GM23338 (cell line): Measurements from ENCODE around the gene NTN3. TPM values are rescaled to one million over a fixed set of nuclear protein-coding genes. Genes with fewer than 3 reads are reported as not detected.

Experiments used
- ATAC-seq: fragments of 200-7000 bp; cut with Tn5 transposase; 3 replicates; pipeline ENCODE4 v1.9.1; 2020
- DNase-seq: peaks from one replicate; pipeline ENCODE4 v3.0.0-alpha.2; 2015; ENCODE audit warnings: low spot score
- H2AFZ ChIP-seq: fragments of 200-600 bp; sonication (generic); 2 replicates; pipeline ENCODE4 v1.8.0; 2016; ENCODE audit warnings: antibody characterized with exemption, mild to moderate bottlenecking, moderate library complexity
- H3F3A ChIP-seq: fragments of 200-600 bp; sonication (generic); replicated peaks from 2 replicates; pipeline ENCODE4 v1.8.0; 2017; ENCODE audit warnings: antibody characterized with exemption, mixed run types, low read depth
- H3K27ac ChIP-seq: fragments of 200-600 bp; sonication (generic); 2 replicates; pipeline ENCODE4 v1.6.1; 2016; ENCODE audit warnings: low read depth
- H3K27me3 ChIP-seq: fragments of 200-600 bp; sonication (generic); 2 replicates; pipeline ENCODE4 v1.8.0; 2016; ENCODE audit warnings: mild to moderate bottlenecking, mixed run types, moderate library complexity; ENCODE audit not compliant: insufficient read depth
- H3K36me3 ChIP-seq: fragments of 200-600 bp; sonication (generic); 2 replicates; pipeline ENCODE4 v1.8.0; 2016; ENCODE audit warnings: mild to moderate bottlenecking; ENCODE audit not compliant: insufficient read depth
- H3K4me1 ChIP-seq: fragments of 200-600 bp; sonication (generic); 2 replicates; pipeline ENCODE4 v1.8.0; 2016; ENCODE audit warnings: mild to moderate bottlenecking, moderate library complexity; ENCODE audit not compliant: insufficient read depth
- H3K4me2 ChIP-seq: fragments of 200-600 bp; sonication (generic); 2 replicates; pipeline ENCODE4 v1.7.1; 2017; ENCODE audit warnings: mixed run types
- H3K4me3 ChIP-seq: fragments of 200-600 bp; sonication (generic); 2 replicates; pipeline ENCODE4 v1.6.1; 2016; ENCODE audit warnings: mixed run types
- H3K79me2 ChIP-seq: fragments of 200-600 bp; sonication (generic); replicated peaks from 2 replicates; pipeline ENCODE4 v1.8.0; 2017; ENCODE audit warnings: mild to moderate bottlenecking; ENCODE audit not compliant: insufficient read depth
- H3K9me2 ChIP-seq: fragments of 200-600 bp; sonication (generic); 2 replicates; pipeline ENCODE4 v1.8.0; 2017; ENCODE audit not compliant: insufficient read depth
- H4K20me1 ChIP-seq: fragments of 200-600 bp; sonication (generic); replicated peaks from 2 replicates; pipeline ENCODE4 v1.8.0; 2017; ENCODE audit warnings: mild to moderate bottlenecking; ENCODE audit not compliant: insufficient read depth
- H3K27ac Mint-ChIP-seq: 2 replicates; pipeline ENCODE4 v1.8.0; 2020; ENCODE audit warnings: inconsistent platforms, mild to moderate bottlenecking, moderate library complexity, mixed read lengths
- H3K27me3 Mint-ChIP-seq: 3 replicates; pipeline ENCODE4 v1.8.0; 2022; ENCODE audit warnings: low read depth, mild to moderate bottlenecking, moderate library complexity, mixed read lengths, inconsistent platforms; ENCODE audit not compliant: insufficient read depth, poor library complexity
- H3K36me3 Mint-ChIP-seq: 3 replicates; pipeline ENCODE4 v1.8.0; 2021; ENCODE audit warnings: low read depth, mild to moderate bottlenecking, inconsistent platforms, moderate library complexity, mixed read lengths
- H3K4me1 Mint-ChIP-seq: 3 replicates; pipeline ENCODE4 v1.8.0; 2020; ENCODE audit warnings: mild to moderate bottlenecking, inconsistent platforms, mixed read lengths
- H3K4me3 Mint-ChIP-seq: 3 replicates; pipeline ENCODE4 v1.8.0; 2021; ENCODE audit warnings: moderate library complexity, mild to moderate bottlenecking, inconsistent platforms, mixed read lengths
- H3K9me3 Mint-ChIP-seq: 3 replicates; pipeline ENCODE4 v1.8.0; 2020; ENCODE audit warnings: moderate library complexity, mild to moderate bottlenecking, inconsistent platforms, mixed read lengths
- CREB1 ChIP-seq: fragments of 250-450 bp; sonication (Bioruptor Pico); IDR thresholded peaks from 2 replicates; pipeline ENCODE4 v1.5.0; 2020; ENCODE audit warnings: low read depth, mild to moderate bottlenecking, moderate library complexity
- EZH2 ChIP-seq: fragments of 200-600 bp; sonication (generic); IDR thresholded peaks from one replicate; pipeline ENCODE4 v1.8.0; 2017; ENCODE audit warnings: antibody characterized with exemption, mild to moderate bottlenecking, low read depth; ENCODE audit not compliant: unreplicated experiment
- EZH2phosphoT487 ChIP-seq: fragments of 200-600 bp; sonication (generic); IDR thresholded peaks from one replicate; pipeline ENCODE4 v1.8.1; 2018; ENCODE audit warnings: antibody characterized with exemption; ENCODE audit not compliant: unreplicated experiment
- JUNB ChIP-seq: IDR thresholded peaks from one replicate; pipeline ENCODE4 v1.6.1; 2016; ENCODE audit warnings: antibody characterized with exemption; ENCODE audit not compliant: unreplicated experiment
- POLR2AphosphoS5 ChIP-seq: IDR thresholded peaks from 2 replicates; pipeline ENCODE4 v1.6.1; 2016; ENCODE audit warnings: antibody characterized with exemption, low read depth
- REST ChIP-seq: IDR thresholded peaks from one replicate; pipeline ENCODE4 v1.6.1; 2018; ENCODE audit warnings: antibody characterized with exemption; ENCODE audit not compliant: unreplicated experiment
- STAT1 ChIP-seq: IDR thresholded peaks from one replicate; pipeline ENCODE4 v1.6.1; 2016; ENCODE audit warnings: antibody characterized with exemption; ENCODE audit not compliant: unreplicated experiment
- ZNF114 ChIP-seq: fragments of 250-450 bp; sonication (Bioruptor Pico); IDR thresholded peaks from 2 replicates; pipeline ENCODE4 v1.5.0; 2020; ENCODE audit warnings: mild to moderate bottlenecking, moderate library complexity
- polyA plus RNA-seq: library from polyadenylated mRNA; unstranded; fragments of >200 nt; fragmentation: Nextera tagmentation; extraction: Ambion mirVana; gene quantifications from 2 replicates; pipeline ENCODE4 v1.2.1, GENCODE V29; 2016
- total RNA-seq: library from RNA; depleted of rRNA; stranded (reverse); fragments of >200 nt; shearing (Covaris generic); gene quantifications from 2 replicates; pipeline ENCODE4 v1.2.3, GENCODE V29; 2014
- TF ChIP-seq, protein P1 (sequence below): IDR thresholded peaks from 2 replicates; pipeline ENCODE4 v1.6.1; 2016; ENCODE audit warnings: antibody characterized with exemption

Gene NTN3
- total and polyA plus RNA-seq, 2 experiments from 2014 or later = 0.10 to 1.7 TPM

GRCh38 chr16:2425825-2426430 is 45.2 kb upstream of the NTN3 start:
- H3K9me2 ChIP-seq = no peaks in the 10 kb centered on the region
- H3K4me3 Mint-ChIP-seq = no peak overlapping the region
- TF ChIP-seq POLR2AphosphoS5 (no peak), JUNB (no peak), REST (no peak), STAT1 (no peak), ZNF114 (no peak)
- TF ChIP-seq, protein P1, sequence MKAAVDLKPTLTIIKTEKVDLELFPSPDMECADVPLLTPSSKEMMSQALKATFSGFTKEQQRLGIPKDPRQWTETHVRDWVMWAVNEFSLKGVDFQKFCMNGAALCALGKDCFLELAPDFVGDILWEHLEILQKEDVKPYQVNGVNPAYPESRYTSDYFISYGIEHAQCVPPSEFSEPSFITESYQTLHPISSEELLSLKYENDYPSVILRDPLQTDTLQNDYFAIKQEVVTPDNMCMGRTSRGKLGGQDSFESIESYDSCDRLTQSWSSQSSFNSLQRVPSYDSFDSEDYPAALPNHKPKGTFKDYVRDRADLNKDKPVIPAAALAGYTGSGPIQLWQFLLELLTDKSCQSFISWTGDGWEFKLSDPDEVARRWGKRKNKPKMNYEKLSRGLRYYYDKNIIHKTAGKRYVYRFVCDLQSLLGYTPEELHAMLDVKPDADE = no peak
- H3K9me3 Mint-ChIP-seq = no peaks in the 10 kb centered on the region; the same call in 2 of the 3 replicates
- DNase-seq (no peak), ATAC-seq (no peak)
- no peak overlapping the region for H2AFZ ChIP-seq
- H3K36me3 ChIP-seq = peaks cover under 1% of the 10 kb centered on the region
- no peaks in the 10 kb centered on the region for H3K27me3 ChIP-seq
- no peak overlapping the region for H3K4me3 ChIP-seq
- H3K4me1 Mint-ChIP-seq = peaks cover 21% of the 10 kb centered on the region
- peaks cover 21% of the 10 kb centered on the region for H3K27me3 Mint-ChIP-seq
- H4K20me1 ChIP-seq = peaks cover 12% of the 10 kb centered on the region
- H3K27ac ChIP-seq = no peak overlapping the region
- peaks cover 14% of the 10 kb centered on the region for H3K36me3 Mint-ChIP-seq
- H3K27ac Mint-ChIP-seq = no peak overlapping the region
- H3K4me1 ChIP-seq = peaks cover 9% of the 10 kb centered on the region; the same call in 1 of the 2 replicates
- H3K79me2 ChIP-seq = peaks cover 14% of the 10 kb centered on the region
- 0 out of 2 replicates have a peak, but pooled peaks cover 10% of the 10 kb centered on the region for H3F3A ChIP-seq
- H3K4me2 ChIP-seq = no peak overlapping the region

DNA sequence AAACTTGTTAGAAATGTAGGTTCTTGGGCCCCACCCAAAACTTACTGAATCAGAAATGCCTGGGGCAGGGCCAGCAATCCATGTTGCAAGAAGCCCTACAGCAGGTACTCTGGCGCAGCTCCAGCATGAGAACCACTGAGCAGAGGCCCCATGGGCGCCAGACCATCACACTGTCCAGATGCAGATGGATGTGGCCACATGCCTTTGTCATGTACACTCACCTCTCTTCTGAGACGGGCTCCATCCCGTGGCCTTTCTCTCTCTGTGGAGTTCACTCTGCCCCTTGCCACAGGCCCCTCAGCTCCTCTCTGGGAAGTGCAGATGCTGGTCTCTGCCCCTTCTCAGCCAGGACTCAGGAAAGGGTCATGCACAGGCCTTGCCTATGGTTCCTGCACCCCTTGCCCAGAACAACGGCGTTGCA is 44.1 kb upstream of the NTN3 start:
- H3K4me3 ChIP-seq = no peak overlapping the region
- no peaks in the 10 kb centered on the region; the same call in 2 of the 3 replicates for H3K9me3 Mint-ChIP-seq
- peaks cover 19% of the 10 kb centered on the region for H3K36me3 Mint-ChIP-seq
- H3F3A ChIP-seq = 0 out of 2 replicates have a peak, but pooled peaks cover 14% of the 10 kb centered on the region
- DNase-seq (no peak), ATAC-seq (no peak)
- no peaks in the 10 kb centered on the region for H3K27me3 ChIP-seq
- peaks cover 11% of the 10 kb centered on the region for H3K36me3 ChIP-seq
- H3K79me2 ChIP-seq = peaks cover 22% of the 10 kb centered on the region
- H3K27me3 Mint-ChIP-seq = peaks cover 21% of the 10 kb centered on the region
- no peak overlapping the region for H3K4me2 ChIP-seq
- no peak overlapping the region for H3K27ac Mint-ChIP-seq
- H3K27ac ChIP-seq = no peak overlapping the region
- H3K4me1 ChIP-seq = peaks cover 11% of the 10 kb centered on the region; the same call in 1 of the 2 replicates
- no peak for TF ChIP-seq JUNB
- no peak for TF ChIP-seq EZH2
- TF ChIP-seq CREB1 (CRISPR knock-in tag) = no peak
- TF ChIP-seq, protein P1 = no peak
- TF ChIP-seq POLR2AphosphoS5 = no peak
- TF ChIP-seq EZH2phosphoT487 = no peak
- no peak for TF ChIP-seq STAT1
- H2AFZ ChIP-seq = no peak overlapping the region
- no peak overlapping the region for H3K4me3 Mint-ChIP-seq
- peaks cover 15% of the 10 kb centered on the region for H4K20me1 ChIP-seq
- H3K9me2 ChIP-seq = no peaks in the 10 kb centered on the region
- peaks cover 21% of the 10 kb centered on the region for H3K4me1 Mint-ChIP-seq
